HG03066 (cell line): Measurements from ENCODE around the gene NSD2.
"Not testable (repeated sequence)": the region's sequence is repeated elsewhere in the genome, so short reads cannot be mapped to it uniquely, and the experiment has no call there.

Experiments
- ATAC-seq: cut with Tn5 transposase; IDR thresholded peaks from one replicate; pipeline ENCODE4 v1.9.1; 2021; ENCODE audit warnings: low read depth; ENCODE audit not compliant: unreplicated experiment

Gene NSD2

GRCh38 chr4:1870578-1871443, at the start of gene NSD2:
TSS of gene NSD2 (plus strand) at chr4:1871393. CDS start at chr4:1900655, 29,262 bp downstream.
- ATAC-seq = peak; percentile 68

GRCh38 chr4:1821679-1822567, 49.3 kb upstream of the NSD2 start:
- ATAC-seq = no peak

- ATAC-seq = no peak
Observed at GRCh38 chr4:1822568-1823544, 48.3 kb upstream of the NSD2 start.

GRCh38 chr4:1823545-1823932, 47.7 kb upstream of the NSD2 start:
- ATAC-seq = no peak

- no peak for ATAC-seq
Observed at GRCh38 chr4:1824746-1825145, 46.4 kb upstream of the NSD2 start.

- ATAC-seq = no peak
Observed at GRCh38 chr4:1825326-1825725, 45.9 kb upstream of the NSD2 start.

- no peak for ATAC-seq
Observed at GRCh38 chr4:1826531-1827350, 44.5 kb upstream of the NSD2 start.

GRCh38 chr4:1830234-1830633, 41.0 kb upstream of the NSD2 start:
- ATAC-seq = no peak

GRCh38 chr4:1830642-1831228, 40.5 kb upstream of the NSD2 start:
- ATAC-seq = no peak

GRCh38 chr4:1831331-1831730, 39.9 kb upstream of the NSD2 start:
- ATAC-seq = no peak

GRCh38 chr4:1832690-1833089, 38.5 kb upstream of the NSD2 start:
- no peak for ATAC-seq

GRCh38 chr4:1833307-1834046, 37.7 kb upstream of the NSD2 start:
- ATAC-seq = peak; percentile 5

GRCh38 chr4:1834047-1834775, 37.0 kb upstream of the NSD2 start:
- ATAC-seq = peak; percentile 67

GRCh38 chr4:1835836-1836235, 35.4 kb upstream of the NSD2 start:
- not testable (repeated sequence) for ATAC-seq

GRCh38 chr4:1836650-1837049, 34.5 kb upstream of the NSD2 start:
- ATAC-seq = no peak

GRCh38 chr4:1837069-1837468, 34.1 kb upstream of the NSD2 start:
- ATAC-seq = no peak

GRCh38 chr4:1839282-1839681, 31.9 kb upstream of the NSD2 start:
- ATAC-seq = no peak
